Measurements from ENCODE around the gene OR5AU1.

The OR5AU1 gene

GRCh38 chr14:21155963-21156362 is at the start of gene OR5AU1:
Gene OR5AU1 (minus strand): TSS chr14:21156063. CDS start chr14:21155872, 191 bp downstream.
- no peak for DNase-seq

- no peak for DNase-seq
These were observed 49.3 kb upstream of the OR5AU1 start for GRCh38 chr14:21205026-21205677.

DNA sequence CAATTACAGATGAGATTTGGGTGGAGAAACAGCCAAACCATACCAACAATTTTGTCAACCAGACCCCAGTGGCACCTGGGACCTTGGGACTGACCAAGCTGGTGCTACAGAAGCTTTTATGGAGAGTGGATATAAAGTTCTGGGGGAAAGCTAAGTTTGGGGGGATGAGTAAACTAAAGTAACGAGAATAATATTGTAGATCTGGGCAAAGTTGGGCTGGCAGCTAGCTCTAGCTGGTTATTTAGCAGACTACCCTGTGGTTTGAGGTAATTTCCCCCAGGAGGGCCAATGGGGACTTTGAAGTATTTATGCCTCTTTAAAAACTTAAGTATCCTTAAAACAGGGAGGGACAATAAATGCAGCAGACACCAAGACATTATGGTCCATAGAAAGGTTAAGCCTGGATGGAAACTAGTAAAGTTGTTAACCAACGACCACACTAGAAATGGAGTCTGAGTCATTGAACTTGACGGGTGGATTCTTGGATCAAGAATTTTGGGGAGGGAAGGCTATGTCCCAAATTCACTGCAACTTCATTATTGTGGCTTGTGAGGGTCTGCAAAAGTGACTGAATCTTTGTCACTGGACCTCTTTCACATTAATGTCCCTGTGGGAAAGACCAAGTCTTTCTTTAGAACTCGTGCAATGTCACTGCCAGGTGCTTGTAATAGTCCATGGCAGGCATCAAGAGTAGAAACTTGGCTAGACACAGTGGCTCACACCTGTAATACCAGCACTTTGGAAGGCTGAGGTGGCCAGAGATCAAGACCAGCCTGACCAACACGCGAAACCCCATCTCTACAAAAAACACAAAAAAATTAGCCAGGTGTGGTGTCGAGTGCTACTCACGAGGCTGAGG is 48.5 kb upstream of the OR5AU1 start:
- no peak for DNase-seq

DNA sequence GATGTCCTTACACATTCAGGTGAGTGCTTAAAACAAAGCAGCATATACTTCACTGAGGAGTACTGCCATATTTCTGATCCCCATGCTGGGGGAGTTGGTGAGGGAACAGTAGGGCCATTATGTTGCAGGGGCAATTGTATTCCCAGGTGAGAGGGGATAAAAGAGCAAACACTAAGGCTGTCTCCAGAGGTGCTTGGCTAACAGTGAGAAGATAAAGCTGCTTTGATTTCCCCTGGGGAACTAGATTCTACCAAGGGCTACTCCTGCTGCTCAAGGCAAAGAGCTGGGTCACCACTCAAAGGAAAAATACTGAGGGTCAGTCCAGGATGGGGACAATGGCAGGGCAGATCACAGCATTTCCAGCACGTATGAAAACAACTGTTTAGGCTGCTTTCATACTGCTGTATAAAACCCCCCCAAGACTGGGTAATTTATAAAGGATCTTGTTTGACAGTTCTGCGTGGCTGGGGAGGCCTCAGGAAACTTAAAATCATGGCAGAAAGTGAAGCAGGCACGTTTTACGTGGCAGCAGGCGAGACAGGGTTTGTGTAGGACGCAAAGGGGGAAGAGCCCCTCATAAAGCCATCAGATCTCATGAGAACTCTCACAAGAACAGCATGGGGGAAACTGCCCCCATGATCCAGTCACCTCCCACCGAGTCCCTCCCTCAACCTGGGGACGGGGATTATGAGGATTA is 47.8 kb upstream of the OR5AU1 start:
- DNase-seq, result no peak

GRCh38 chr14:21202463-21203358 is 46.8 kb upstream of the OR5AU1 start:
- no peak for DNase-seq

DNA sequence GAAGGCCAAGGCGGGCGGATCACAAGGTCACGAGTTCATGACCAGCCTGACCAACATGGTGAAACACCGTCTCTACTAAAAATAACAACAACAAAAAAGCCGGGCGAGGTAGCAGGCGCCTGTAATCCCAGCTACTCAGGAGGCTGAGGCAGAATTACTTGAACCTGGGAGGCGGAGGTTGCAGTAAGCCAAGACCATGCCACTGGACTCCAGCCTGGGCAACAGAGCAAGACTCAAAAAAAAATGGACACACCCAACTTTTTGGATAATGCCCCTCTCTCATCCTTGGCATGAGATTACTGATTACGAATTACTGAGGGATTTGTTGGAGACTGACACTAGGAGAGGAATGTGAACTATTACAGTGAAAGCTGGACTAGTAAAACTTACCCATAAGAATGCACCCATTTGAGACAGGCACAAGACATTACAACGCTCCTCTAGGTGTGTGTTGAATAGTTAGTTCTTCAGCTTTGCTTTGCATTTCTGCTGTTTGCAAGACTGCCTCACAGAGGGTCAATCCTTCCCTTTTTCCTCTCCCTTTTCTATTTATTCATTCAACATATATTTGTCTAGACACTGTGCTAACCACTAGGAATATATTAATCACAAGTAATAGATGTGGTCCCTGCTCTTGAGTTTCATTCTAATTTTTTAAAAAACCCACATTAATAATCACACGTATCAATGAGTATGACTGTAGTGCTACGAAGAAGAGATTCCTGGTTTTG is 46.0 kb upstream of the OR5AU1 start:
- no peak for DNase-seq

- DNase-seq, result no peak
These were observed 45.0 kb upstream of the OR5AU1 start for GRCh38 chr14:21200752-21201461.

- DNase-seq, result no peak
These were observed 44.0 kb upstream of the OR5AU1 start for GRCh38 chr14:21199611-21200560.

DNA sequence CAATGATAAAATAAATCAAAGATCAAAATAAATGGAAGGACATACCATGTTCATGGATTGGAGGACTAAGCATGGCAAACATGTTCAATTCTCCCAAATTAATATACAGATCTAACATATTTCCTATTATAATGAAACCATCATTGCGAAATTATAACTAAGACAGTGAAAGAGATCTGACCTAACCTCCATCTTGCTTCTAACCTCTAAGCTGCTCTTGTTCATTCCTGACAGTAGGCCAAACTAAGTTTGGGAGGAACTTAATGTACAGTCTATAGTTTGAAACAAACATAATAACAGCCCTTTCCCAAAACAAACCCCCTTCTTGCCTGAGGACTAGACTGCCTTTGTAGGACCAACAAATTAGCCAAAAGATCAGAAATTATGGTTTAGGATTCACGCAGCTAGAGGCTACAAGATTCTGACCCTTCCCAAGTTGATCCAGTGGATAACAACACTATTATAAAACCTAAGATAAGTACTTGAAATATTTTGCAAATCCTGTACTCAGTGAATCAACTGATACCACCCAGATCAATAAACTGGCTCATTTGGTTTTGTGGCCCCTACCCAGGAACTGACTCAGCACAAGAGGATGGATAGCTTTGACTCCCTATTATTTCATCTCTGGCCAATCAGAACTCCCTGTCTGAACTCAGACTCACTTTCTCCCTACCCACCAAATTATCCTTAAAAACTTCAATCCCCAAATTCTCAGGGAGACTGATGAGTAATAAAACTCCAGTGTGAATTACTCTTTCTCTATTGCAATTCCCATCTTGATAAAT is 41.7 kb upstream of the OR5AU1 start:
- DNase-seq, result no peak

DNA sequence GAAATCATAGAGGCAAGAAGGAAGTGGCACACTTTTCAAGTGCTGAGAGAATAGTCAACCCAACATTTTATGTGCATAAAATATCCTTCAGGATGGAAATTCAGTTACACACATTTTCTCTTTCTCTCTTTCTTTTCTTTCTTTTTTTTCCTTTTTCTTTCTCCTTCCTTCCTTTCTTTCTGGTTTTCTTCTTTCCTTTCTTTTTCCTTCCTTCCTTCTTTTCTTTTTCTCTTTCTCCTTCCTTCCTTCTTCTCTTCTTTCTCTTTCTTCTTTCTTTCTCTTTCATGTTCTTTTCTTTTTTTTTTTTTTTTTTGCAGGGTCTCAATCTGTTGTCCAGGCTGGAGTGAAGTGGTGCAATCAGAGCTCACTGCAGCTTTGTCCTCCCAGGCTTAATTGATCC is 38.7 kb upstream of the OR5AU1 start:
- DNase-seq, result no peak

- no peak for DNase-seq
These were observed 37.1 kb upstream of the OR5AU1 start for GRCh38 chr14:21192875-21193535.

- DNase-seq, result no peak
These were observed 36.6 kb upstream of the OR5AU1 start for GRCh38 chr14:21192447-21192822.

- peak; percentile 39 for DNase-seq
These were observed 36.1 kb upstream of the OR5AU1 start for GRCh38 chr14:21191809-21192446.

GRCh38 chr14:21191261-21191808 is 35.5 kb upstream of the OR5AU1 start:
- DNase-seq, result no peak

- DNase-seq, result no peak
These were observed 29.6 kb upstream of the OR5AU1 start for GRCh38 chr14:21185491-21185890.

GRCh38 chr14:21184254-21184653 is 28.4 kb upstream of the OR5AU1 start:
- no peak for DNase-seq

DNA sequence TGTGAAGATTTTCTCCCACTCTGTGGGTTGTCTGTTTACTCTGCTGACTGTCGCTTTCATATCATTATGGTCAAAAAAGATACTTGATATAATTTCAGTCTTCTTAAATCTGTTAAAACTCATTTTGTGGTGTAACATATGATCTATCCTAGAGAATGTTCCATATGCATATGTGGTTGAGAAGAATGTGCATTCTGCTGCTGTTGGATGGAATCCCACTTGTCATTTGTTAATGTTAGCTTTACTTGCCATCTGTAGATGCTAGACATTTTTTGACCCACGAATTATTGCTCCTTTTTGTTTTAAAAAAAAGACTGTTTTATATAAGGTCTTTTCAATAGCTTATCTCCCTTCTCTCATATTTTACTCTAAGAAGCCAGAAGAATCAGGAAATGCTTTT is 26.3 kb upstream of the OR5AU1 start:
- no peak for DNase-seq

GRCh38 chr14:21171128-21171527 is 15.3 kb upstream of the OR5AU1 start:
- DNase-seq, result no peak

Data from NCI-H748 treated with DMSO at 0.1 percent for 48 hours (cell line).